Lung (tissue), 12 donors: ENCODE measurements around the gene DCHS2. TPM values are rescaled to one million over a fixed set of nuclear protein-coding genes. Genes with fewer than 3 reads are reported as not detected.
A peak's percentile ranks its signal among the peaks of the same experiment; 100 is the strongest.

Source experiments
- ATAC-seq: fragments of 200-7000 bp; cut with Tn5 transposase; one replicate; pipeline ENCODE4 v1.9.1; 2020; ENCODE audit warnings: moderate number of reproducible peaks; ENCODE audit not compliant: insufficient read depth, low FRiP score
- DNase-seq, 3 donors: peaks; one replicate each; pipeline ENCODE4 v3.0.0-alpha.2; 2013 to 2017
- H3K27ac ChIP-seq, 2 donors: one replicate each; pipeline ENCODE4 v1.5.1; 2013; ENCODE audit warnings: mild to moderate bottlenecking in 2 of 2, moderate library complexity in 2 of 2, control low read depth in 1 of 2, inconsistent platforms in 1 of 2, low read depth in 1 of 2, low read length in 1 of 2
- H3K27me3 ChIP-seq, 3 donors: one replicate each; pipeline ENCODE4 v1.5.1; 2013; ENCODE audit warnings: low read length in 2 of 3; ENCODE audit not compliant: control insufficient read depth in 3 of 3, insufficient read depth in 3 of 3
- H3K36me3 ChIP-seq, 4 donors: one replicate each; pipeline ENCODE4 v1.5.1; 2013; ENCODE audit warnings: low read length in 4 of 4, mild to moderate bottlenecking in 1 of 4, moderate library complexity in 1 of 4; ENCODE audit not compliant: control insufficient read depth in 4 of 4, insufficient read depth in 4 of 4
- H3K4me1 ChIP-seq, 5 donors: one replicate each; pipeline ENCODE4 v1.5.1; 2013; ENCODE audit warnings: low read length in 5 of 5, mild to moderate bottlenecking in 2 of 5, moderate library complexity in 1 of 5; ENCODE audit not compliant: control insufficient read depth in 5 of 5, insufficient read depth in 5 of 5
- H3K4me3 ChIP-seq: one replicate; pipeline ENCODE4 v1.5.1; 2013; ENCODE audit warnings: mild to moderate bottlenecking, control low read depth, moderate library complexity
- H3K9ac ChIP-seq, 2 donors: one replicate each; pipeline ENCODE4 v1.5.1; 2013; ENCODE audit warnings: low read length in 2 of 2, control low read depth in 1 of 2; ENCODE audit not compliant: insufficient read depth in 1 of 2
- H3K9me3 ChIP-seq, 4 donors: one replicate each; pipeline ENCODE4 v1.5.1; 2013; ENCODE audit warnings: low read length in 3 of 4, mild to moderate bottlenecking in 1 of 4, moderate library complexity in 1 of 4; ENCODE audit not compliant: control insufficient read depth in 4 of 4, insufficient read depth in 3 of 4
- CTCF ChIP-seq: IDR thresholded peaks from 2 replicates; pipeline ENCODE4 v1.5.1; 2012; ENCODE audit warnings: mild to moderate bottlenecking; ENCODE audit errors: control extremely low read depth, extremely low read depth
- WGBS, 2 donors: extraction: QIAGEN DNeasy Blood & Tissue Kit; methylation state at CpG; one replicate each; pipeline ENCODE4 v1.1.7; 2013; 5-methylcytosine and 5-hydroxymethylcytosine counted together
- polyA plus RNA-seq, 2 donors: library from polyadenylated mRNA; stranded (reverse); fragments of 200-250 nt; gene quantifications; one replicate each; pipeline ENCODE4 v1.2.1, GENCODE V29; 2013
- total RNA-seq, 2 donors: library from RNA; depleted of rRNA in 1 of 2; stranded (reverse); fragments of >200 nt in 1 of 2; gene quantifications; one replicate each; pipeline ENCODE4 v1.2.1, GENCODE V29; 2014 to 2021
- donor health status: control.
- donor health status: control.
- donor health status: Bipolar disorder and iron deficiency.
- donor health status: healthy.
- donor health status: DM: yes; HTN: yes; CAD: no.

The DCHS2 gene
- total and polyA plus RNA-seq, 4 donors = 0.02 to 13.4 (median 0.53) TPM

GRCh38 chr4:154456240-154456639 is 35.4 kb downstream of the DCHS2 start:
- no peak overlapping the region for H3K9ac ChIP-seq
- ATAC-seq = no peak
- no peak overlapping the region for H3K27ac ChIP-seq
- peaks cover 0 to 2% (median 0%) of the 10 kb centered on the region in 4 donors for H3K9me3 ChIP-seq
- TF ChIP-seq CTCF = no peak
- no peak for DNase-seq
- peaks cover 0 to 26% (median 0%) of the 10 kb centered on the region in 5 donors for H3K4me1 ChIP-seq
- 76% methylated on average over 6 of the region's 6 CpGs for WGBS, 2 donors
- H3K27me3 ChIP-seq = no peaks in the 10 kb centered on the region
- H3K4me3 ChIP-seq = no peak overlapping the region
- H3K36me3 ChIP-seq = no peaks in the 10 kb centered on the region

DNA sequence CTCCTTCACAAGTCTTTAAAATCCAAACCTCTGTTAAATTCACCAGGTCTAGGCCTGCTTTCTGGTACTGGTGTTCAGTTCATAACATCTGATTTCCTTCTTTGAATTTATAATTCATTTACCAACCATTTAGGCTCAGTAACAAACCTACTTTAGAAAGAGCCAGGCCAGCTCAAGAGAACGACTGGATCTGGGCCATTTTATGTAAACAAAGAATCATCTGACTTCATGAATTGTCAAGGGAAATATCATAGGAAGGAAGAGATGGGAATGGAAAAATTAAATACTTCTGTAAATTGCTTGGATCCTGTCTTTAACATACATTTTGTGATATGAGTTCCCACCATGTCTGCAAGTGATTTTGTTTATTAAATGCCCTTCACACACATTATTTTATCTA is 36.5 kb downstream of the DCHS2 start:
- no peak overlapping the region for H3K9ac ChIP-seq
- ATAC-seq (no peak), DNase-seq (peak in 1 of 3 donors; percentile 44)
- no peak overlapping the region for H3K4me3 ChIP-seq
- H3K9me3 ChIP-seq = peaks cover 0 to 2% (median 0%) of the 10 kb centered on the region in 4 donors
- no peak overlapping the region for H3K27ac ChIP-seq
- H3K27me3 ChIP-seq = no peaks in the 10 kb centered on the region
- WGBS, 2 donors = 22 to 47% methylated on average over 1 of the region's 1 CpG
- H3K4me1 ChIP-seq = peaks cover 0 to 21% (median 0%) of the 10 kb centered on the region in 5 donors
- H3K36me3 ChIP-seq = no peaks in the 10 kb centered on the region
- no peak for TF ChIP-seq CTCF

GRCh38 chr4:154454710-154455109 is 36.9 kb downstream of the DCHS2 start:
- Histone ChIP-seq H3K27me3 (no peaks in the 10 kb centered on the region), H3K36me3 (no peaks in the 10 kb centered on the region), H3K9ac (no peak overlapping the region), H3K4me1 (peaks cover 0 to 21% (median 0%) of the 10 kb centered on the region in 5 donors), H3K9me3 (peaks cover 0 to 2% (median 0%) of the 10 kb centered on the region in 4 donors), H3K27ac (no peak overlapping the region), H3K4me3 (no peak overlapping the region)
- DNase-seq (no peak), ATAC-seq (no peak)
- no peak for TF ChIP-seq CTCF

DNA sequence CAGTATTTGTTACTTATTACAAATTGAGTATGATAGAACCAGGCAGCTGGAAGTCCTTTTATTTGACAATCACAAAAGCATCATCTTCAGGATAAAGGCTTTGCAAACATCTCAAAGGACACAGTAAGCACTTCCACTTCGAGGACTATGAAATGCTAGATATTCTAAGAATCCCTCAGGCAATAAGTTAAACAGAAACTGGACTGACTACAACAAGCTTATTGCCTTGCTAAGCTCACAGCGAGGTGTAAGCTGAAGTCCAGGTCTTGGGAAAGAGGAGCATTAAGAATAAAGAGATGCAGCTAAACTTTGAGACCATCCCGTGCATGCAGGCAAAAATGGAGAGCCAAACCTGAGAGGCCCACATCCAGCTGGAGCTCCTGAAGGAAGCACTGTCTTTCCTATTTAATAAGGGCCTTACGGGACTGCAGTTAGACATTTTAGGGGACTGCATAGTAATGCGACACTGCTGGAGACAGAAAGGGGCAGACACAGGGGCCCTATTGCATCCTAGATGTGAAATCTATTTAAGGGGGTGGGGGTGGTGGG is 38.7 kb downstream of the DCHS2 start:
- Histone ChIP-seq H3K4me1 (peaks cover 0 to 11% (median 0%) of the 10 kb centered on the region in 5 donors), H3K4me3 (no peak overlapping the region), H3K9me3 (peaks cover 0 to 2% (median 0%) of the 10 kb centered on the region in 4 donors), H3K9ac (no peak overlapping the region), H3K27me3 (no peaks in the 10 kb centered on the region), H3K36me3 (no peaks in the 10 kb centered on the region), H3K27ac (no peak overlapping the region)
- no peak for TF ChIP-seq CTCF
- peak in 1 of 3 donors; percentile 26 for DNase-seq
- ATAC-seq = no peak
- WGBS, 2 donors = 65 to 84% methylated on average over 5 of the region's 5 CpGs
